ENCODE data around the gene FAM53B. TPM values are rescaled to one million over a fixed set of nuclear protein-coding genes. Genes with fewer than 3 reads are reported as not detected.

The FAM53B gene
- total and polyA plus RNA-seq, 2 experiments from 2014 or later: 2.1 to 10.1 TPM

GRCh38 chr10:124619802-124620490, 124.2 kb downstream of the FAM53B start:
- H4K20me1 ChIP-seq (ENCODE audit: insufficient read depth): no peaks in the 10 kb centered on the region
- no peak overlapping the region for H3K4me2 ChIP-seq (ENCODE audit: unreplicated experiment)
- no peak for DNase-seq
- H3K27ac ChIP-seq: no peak overlapping the region
- no peaks in the 10 kb centered on the region for H3K36me3 ChIP-seq (ENCODE audit: low read depth)
- no peaks in the 10 kb centered on the region for H3K4me1 ChIP-seq (ENCODE audit: insufficient read depth)
- H3K79me2 ChIP-seq (ENCODE audit: insufficient read depth): no peaks in the 10 kb centered on the region
- H2AFZ ChIP-seq: no peak overlapping the region
- H3F3A ChIP-seq (ENCODE audit: insufficient read depth): no peaks in the 10 kb centered on the region
- no peak overlapping the region for H3K9ac ChIP-seq
- no peak overlapping the region for H3K4me3 ChIP-seq
- 88 to 89% methylated on average over 26 of the region's 26 CpGs for WGBS, 2 experiments (ENCODE audit: low coverage in 1 of 2, low lambda C conversion rate in 2 of 2, missing lambda C conversion rate in 2 of 2)
- H3K27me3 ChIP-seq (replicated peaks; ENCODE audit: insufficient read depth): no peaks in the 10 kb centered on the region
- TF ChIP-seq EZH2phosphoT487 (IDR thresholded peaks at IDR 0.05; ENCODE audit: insufficient read depth, low read depth): no peak
- TF ChIP-seq EZH2 (IDR thresholded peaks at IDR 0.05; ENCODE audit: insufficient read depth, poor library complexity, severe bottlenecking): no peak
- H3K9me3 ChIP-seq (ENCODE audit: low read depth): no peaks in the 10 kb centered on the region
- no peaks in the 10 kb centered on the region for H3K9me2 ChIP-seq (ENCODE audit: insufficient read depth)
- in situ Hi-C loops (cut with MboI): no loop called here

DNA sequence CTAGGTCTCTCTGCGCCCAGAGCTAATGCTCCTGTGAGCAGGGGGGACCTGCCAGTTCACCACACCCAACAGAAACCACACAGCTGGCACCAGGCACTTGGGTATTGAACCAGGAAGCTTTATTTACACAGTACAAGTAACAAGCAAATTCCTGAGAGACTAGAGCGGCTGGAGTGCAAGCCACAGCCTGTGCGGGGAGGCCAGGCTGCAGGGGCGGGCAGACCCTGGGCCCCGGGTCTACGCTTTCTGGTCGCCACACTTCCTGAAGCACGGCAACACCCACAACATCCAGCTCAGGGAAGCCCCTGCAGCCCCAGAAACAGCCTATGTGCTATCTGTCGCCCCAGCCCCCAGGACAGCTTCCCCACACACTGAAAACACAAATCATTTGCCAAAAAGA, 125.0 kb downstream of the FAM53B start:
- H3K27ac ChIP-seq: no peak overlapping the region
- WGBS, 2 experiments (ENCODE audit: low coverage in 1 of 2, low lambda C conversion rate in 2 of 2, missing lambda C conversion rate in 2 of 2): 88 to 90% methylated on average over 9 of the region's 9 CpGs
- H3K9me2 ChIP-seq (ENCODE audit: insufficient read depth): no peaks in the 10 kb centered on the region
- no peaks in the 10 kb centered on the region for H3F3A ChIP-seq (ENCODE audit: insufficient read depth)
- H2AFZ ChIP-seq: no peak overlapping the region
- TF ChIP-seq EZH2 (IDR thresholded peaks at IDR 0.05; ENCODE audit: insufficient read depth, poor library complexity, severe bottlenecking): no peak
- TF ChIP-seq EZH2phosphoT487 (IDR thresholded peaks at IDR 0.05; ENCODE audit: insufficient read depth, low read depth): no peak
- no peaks in the 10 kb centered on the region for H4K20me1 ChIP-seq (ENCODE audit: insufficient read depth)
- in situ Hi-C loops (cut with MboI): no loop called here
- H3K79me2 ChIP-seq (ENCODE audit: insufficient read depth): no peaks in the 10 kb centered on the region
- no peak overlapping the region for H3K9ac ChIP-seq
- H3K27me3 ChIP-seq (replicated peaks; ENCODE audit: insufficient read depth): no peaks in the 10 kb centered on the region
- no peak overlapping the region for H3K4me2 ChIP-seq (ENCODE audit: unreplicated experiment)
- H3K4me1 ChIP-seq (ENCODE audit: insufficient read depth): no peaks in the 10 kb centered on the region
- H3K4me3 ChIP-seq: no peak overlapping the region
- H3K9me3 ChIP-seq (ENCODE audit: low read depth): no peaks in the 10 kb centered on the region
- no peaks in the 10 kb centered on the region for H3K36me3 ChIP-seq (ENCODE audit: low read depth)
- DNase-seq: no peak

- no peaks in the 10 kb centered on the region for H3K79me2 ChIP-seq (ENCODE audit: insufficient read depth)
- H3K4me1 ChIP-seq (ENCODE audit: insufficient read depth): no peaks in the 10 kb centered on the region
- H3F3A ChIP-seq (ENCODE audit: insufficient read depth): no peaks in the 10 kb centered on the region
- H3K9ac ChIP-seq: no peak overlapping the region
- 90 to 93% methylated on average over 15 to 17 of the region's 18 CpGs for WGBS, 2 experiments (ENCODE audit: low coverage in 1 of 2, low lambda C conversion rate in 2 of 2, missing lambda C conversion rate in 2 of 2)
- TF ChIP-seq EZH2phosphoT487 (IDR thresholded peaks at IDR 0.05; ENCODE audit: insufficient read depth, low read depth) (no peak), EZH2 (IDR thresholded peaks at IDR 0.05; ENCODE audit: insufficient read depth, poor library complexity, severe bottlenecking) (no peak)
- in situ Hi-C loops (cut with MboI): no loop called here
- H4K20me1 ChIP-seq (ENCODE audit: insufficient read depth): no peaks in the 10 kb centered on the region
- H3K36me3 ChIP-seq (ENCODE audit: low read depth): no peaks in the 10 kb centered on the region
- no peak overlapping the region for H3K27ac ChIP-seq
- no peak for DNase-seq
- no peaks in the 10 kb centered on the region for H3K9me2 ChIP-seq (ENCODE audit: insufficient read depth)
- no peak overlapping the region for H2AFZ ChIP-seq
- no peaks in the 10 kb centered on the region for H3K27me3 ChIP-seq (replicated peaks; ENCODE audit: insufficient read depth)
- no peak overlapping the region for H3K4me3 ChIP-seq
- no peak overlapping the region for H3K4me2 ChIP-seq (ENCODE audit: unreplicated experiment)
- no peaks in the 10 kb centered on the region for H3K9me3 ChIP-seq (ENCODE audit: low read depth)
Measured at GRCh38 chr10:124618470-124619073, 125.6 kb downstream of the FAM53B start.

DNA sequence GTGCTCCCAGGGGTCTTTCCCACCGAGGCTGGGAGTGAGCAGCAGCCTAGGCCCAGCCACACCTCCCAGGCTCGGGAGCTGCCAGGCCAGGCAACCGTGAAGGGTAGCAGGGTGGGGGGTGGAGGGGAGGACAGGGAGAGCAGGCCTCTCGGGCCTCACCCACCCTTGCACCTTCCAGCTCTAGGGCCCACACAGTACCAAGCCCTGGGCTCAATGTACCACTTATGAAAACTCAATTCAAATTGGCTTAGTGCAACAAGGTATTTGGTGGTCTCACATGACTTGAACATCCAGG, 127.4 kb downstream of the FAM53B start:
- WGBS, 2 experiments (ENCODE audit: low coverage in 1 of 2, low lambda C conversion rate in 2 of 2, missing lambda C conversion rate in 2 of 2): 40 to 61% methylated on average over 2 to 4 of the region's 4 CpGs
- no peaks in the 10 kb centered on the region for H4K20me1 ChIP-seq (ENCODE audit: insufficient read depth)
- no peaks in the 10 kb centered on the region for H3K36me3 ChIP-seq (ENCODE audit: low read depth)
- no peak for DNase-seq
- no peak overlapping the region for H3K27ac ChIP-seq
- no peak overlapping the region for H2AFZ ChIP-seq
- no peaks in the 10 kb centered on the region for H3K9me3 ChIP-seq (ENCODE audit: low read depth)
- H3K4me3 ChIP-seq: no peak overlapping the region
- in situ Hi-C loops (cut with MboI): no loop called here
- no peaks in the 10 kb centered on the region for H3K79me2 ChIP-seq (ENCODE audit: insufficient read depth)
- H3K9ac ChIP-seq: no peak overlapping the region
- H3K27me3 ChIP-seq (replicated peaks; ENCODE audit: insufficient read depth): no peaks in the 10 kb centered on the region
- TF ChIP-seq EZH2 (IDR thresholded peaks at IDR 0.05; ENCODE audit: insufficient read depth, poor library complexity, severe bottlenecking): no peak
- no peak for TF ChIP-seq EZH2phosphoT487 (IDR thresholded peaks at IDR 0.05; ENCODE audit: insufficient read depth, low read depth)
- H3K4me1 ChIP-seq (ENCODE audit: insufficient read depth): no peaks in the 10 kb centered on the region
- no peak overlapping the region for H3K4me2 ChIP-seq (ENCODE audit: unreplicated experiment)
- H3F3A ChIP-seq (ENCODE audit: insufficient read depth): no peaks in the 10 kb centered on the region
- H3K9me2 ChIP-seq (ENCODE audit: insufficient read depth): no peaks in the 10 kb centered on the region
